Stimulated activated CD4-positive, alpha-beta T cell treated with anti-CD3 and anti-CD28 coated beads, TNF-alpha, amount 100 ng/mL, for 48 hours (primary cell): ENCODE results near the gene A3GALT2.
"Not testable (repeated sequence)": the region's sequence is repeated elsewhere in the genome, so short reads cannot be mapped to it uniquely, and the experiment has no call there.

Experiments used
- DNase-seq, 3 donors: peaks; one replicate each; pipeline ENCODE4 v3.0.0-alpha.2; 2020; ENCODE audit warnings: low read depth in 3 of 3

Gene A3GALT2

GRCh38 chr1:33314416-33314815 is 6.5 kb downstream of the A3GALT2 start:
- no peak for DNase-seq

- no peak for DNase-seq
Measured at GRCh38 chr1:33312413-33312749, 8.5 kb downstream of the A3GALT2 start.

- no peak for DNase-seq
Measured at GRCh38 chr1:33311706-33312412, 9.0 kb downstream of the A3GALT2 start.

GRCh38 chr1:33310702-33311101 is 10.2 kb downstream of the A3GALT2 start:
- no peak for DNase-seq

- DNase-seq: not testable (repeated sequence)
Measured at GRCh38 chr1:33309351-33309750, 11.5 kb downstream of the A3GALT2 start.

GRCh38 chr1:33307494-33307864 is 13.4 kb downstream of the A3GALT2 start:
- no peak for DNase-seq

- DNase-seq: no peak
Measured at GRCh38 chr1:33306653-33307493, 14.0 kb downstream of the A3GALT2 start.

- DNase-seq: no peak
Measured at GRCh38 chr1:33305816-33306652, 14.9 kb downstream of the A3GALT2 start.

GRCh38 chr1:33305016-33305415 is 15.9 kb downstream of the A3GALT2 start:
- no peak for DNase-seq

- DNase-seq: no peak
Measured at GRCh38 chr1:33302325-33302724, 18.6 kb downstream of the A3GALT2 start.

- DNase-seq: no peak
Measured at GRCh38 chr1:33301273-33301984, 19.5 kb downstream of the A3GALT2 start.

- no peak for DNase-seq
Measured at GRCh38 chr1:33300673-33301072, 20.2 kb downstream of the A3GALT2 start.

GRCh38 chr1:33299461-33300155 is 21.3 kb downstream of the A3GALT2 start:
- no peak for DNase-seq

GRCh38 chr1:33298623-33299277 is 22.1 kb downstream of the A3GALT2 start:
- DNase-seq: peak; percentile 29 to 58 (median 38)

- no peak for DNase-seq
Measured at GRCh38 chr1:33297911-33298622, 22.8 kb downstream of the A3GALT2 start.

- no peak for DNase-seq
Measured at GRCh38 chr1:33296824-33297223, 24.1 kb downstream of the A3GALT2 start.

GRCh38 chr1:33296082-33296458 is 24.8 kb downstream of the A3GALT2 start:
- DNase-seq: no peak

GRCh38 chr1:33295450-33296081 is 25.3 kb downstream of the A3GALT2 start:
- DNase-seq: peak; percentile 74 to 86 (median 82)

- DNase-seq: no peak
Measured at GRCh38 chr1:33295023-33295422, 25.9 kb downstream of the A3GALT2 start.
